ENCODE data around the gene CD300LD.

DNA sequence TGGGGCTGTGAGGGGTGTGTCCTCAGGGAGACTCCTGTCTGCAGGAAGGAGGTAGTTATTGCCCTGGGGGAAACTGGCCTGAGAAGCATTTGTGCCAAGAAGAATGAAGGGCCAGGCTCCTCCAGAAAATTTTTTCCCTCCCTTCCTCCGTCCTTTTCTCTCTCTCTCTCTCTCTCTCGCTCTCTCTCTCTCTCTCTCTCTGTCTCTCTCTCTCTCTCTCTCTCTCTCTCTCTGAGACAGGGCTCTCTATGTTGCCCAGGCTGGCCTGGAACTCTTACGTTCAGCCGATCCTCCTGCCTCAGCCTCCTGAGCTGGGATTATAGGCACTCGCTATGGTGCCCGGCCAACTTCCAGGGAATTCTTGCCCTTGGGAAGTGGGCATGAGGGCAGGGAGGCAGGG is 20.0 kb upstream of the CD300LD start:
- TF ChIP-seq EZH2 (IDR thresholded peaks at IDR 0.05; ENCODE audit: borderline replicate concordance, low read length) = no peak
- TF ChIP-seq, protein P1, sequence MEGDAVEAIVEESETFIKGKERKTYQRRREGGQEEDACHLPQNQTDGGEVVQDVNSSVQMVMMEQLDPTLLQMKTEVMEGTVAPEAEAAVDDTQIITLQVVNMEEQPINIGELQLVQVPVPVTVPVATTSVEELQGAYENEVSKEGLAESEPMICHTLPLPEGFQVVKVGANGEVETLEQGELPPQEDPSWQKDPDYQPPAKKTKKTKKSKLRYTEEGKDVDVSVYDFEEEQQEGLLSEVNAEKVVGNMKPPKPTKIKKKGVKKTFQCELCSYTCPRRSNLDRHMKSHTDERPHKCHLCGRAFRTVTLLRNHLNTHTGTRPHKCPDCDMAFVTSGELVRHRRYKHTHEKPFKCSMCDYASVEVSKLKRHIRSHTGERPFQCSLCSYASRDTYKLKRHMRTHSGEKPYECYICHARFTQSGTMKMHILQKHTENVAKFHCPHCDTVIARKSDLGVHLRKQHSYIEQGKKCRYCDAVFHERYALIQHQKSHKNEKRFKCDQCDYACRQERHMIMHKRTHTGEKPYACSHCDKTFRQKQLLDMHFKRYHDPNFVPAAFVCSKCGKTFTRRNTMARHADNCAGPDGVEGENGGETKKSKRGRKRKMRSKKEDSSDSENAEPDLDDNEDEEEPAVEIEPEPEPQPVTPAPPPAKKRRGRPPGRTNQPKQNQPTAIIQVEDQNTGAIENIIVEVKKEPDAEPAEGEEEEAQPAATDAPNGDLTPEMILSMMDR (IDR thresholded peaks at IDR 0.05; ENCODE audit: low read length) = no peak
